HG03575 (cell line): ENCODE measurements around the gene FDXR.
A peak's percentile ranks its signal among the peaks of the same experiment; 100 is the strongest.
"Not testable (repeated sequence)": the region's sequence is repeated elsewhere in the genome, so short reads cannot be mapped to it uniquely, and the experiment has no call there.

Experiments used
- ATAC-seq: cut with Tn5 transposase; IDR thresholded peaks from one replicate; pipeline ENCODE4 v1.9.1; 2021; ENCODE audit not compliant: unreplicated experiment, insufficient number of reproducible peaks, low FRiP score; ENCODE audit errors: extremely low read depth

Gene FDXR

GRCh38 chr17:74872313-74873036, at the start of gene FDXR:
TSS of gene FDXR (minus strand) at chr17:74872994. CDS start at chr17:74872944, 50 bp downstream.
- ATAC-seq, result peak; percentile 15

GRCh38 chr17:74922172-74922571, 49.4 kb upstream of the FDXR start:
- no peak for ATAC-seq

- no peak for ATAC-seq
Observed at GRCh38 chr17:74921769-74922168, 49.0 kb upstream of the FDXR start.

GRCh38 chr17:74921026-74921681, 48.4 kb upstream of the FDXR start:
- ATAC-seq, result no peak

GRCh38 chr17:74920642-74921025, 47.8 kb upstream of the FDXR start:
- ATAC-seq, result no peak

GRCh38 chr17:74920306-74920620, 47.5 kb upstream of the FDXR start:
- no peak for ATAC-seq

GRCh38 chr17:74919440-74920305, 46.9 kb upstream of the FDXR start:
- ATAC-seq, result no peak

- ATAC-seq, result no peak
Observed at GRCh38 chr17:74918906-74919305, 46.1 kb upstream of the FDXR start.

- ATAC-seq, result no peak
Observed at GRCh38 chr17:74917430-74917829, 44.6 kb upstream of the FDXR start.

- ATAC-seq, result no peak
Observed at GRCh38 chr17:74916851-74917199, 44.0 kb upstream of the FDXR start.

- no peak for ATAC-seq
Observed at GRCh38 chr17:74916136-74916850, 43.5 kb upstream of the FDXR start.

- not testable (repeated sequence) for ATAC-seq
Observed at GRCh38 chr17:74911423-74911822, 38.6 kb upstream of the FDXR start.

- ATAC-seq, result not testable (repeated sequence)
Observed at GRCh38 chr17:74909097-74909496, 36.3 kb upstream of the FDXR start.

GRCh38 chr17:74907012-74907411, 34.2 kb upstream of the FDXR start:
- ATAC-seq, result no peak

- ATAC-seq, result not testable (repeated sequence)
Observed at GRCh38 chr17:74906214-74906793, 33.5 kb upstream of the FDXR start.

GRCh38 chr17:74904687-74905409, 32.1 kb upstream of the FDXR start:
- ATAC-seq, result no peak

- ATAC-seq, result no peak
Observed at GRCh38 chr17:74903671-74904070, 30.9 kb upstream of the FDXR start.

- no peak for ATAC-seq
Observed at GRCh38 chr17:74903034-74903433, 30.2 kb upstream of the FDXR start.
